HepG2 (cell line): Measurements from ENCODE around the gene HOXC4. TPM values are rescaled to one million over a fixed set of nuclear protein-coding genes. Genes with fewer than 3 reads are reported as not detected.

ENCODE experiments used
- ATAC-seq: fragments of 200-7000 bp; cut with Tn5 transposase; 3 replicates; pipeline ENCODE4 v1.9.1; 2020; ENCODE audit warnings: mild to moderate bottlenecking, moderate library complexity
- BruUV-seq: library from RNA; stranded (reverse); fragments of 400-500 nt; replicated peaks from 2 replicates; lab custom pipeline; 2021; lab: Mats Ljungman, UMichigan
- CTCF ChIA-PET: fragments of 300-600 bp; formaldehyde crosslinking; extraction: SDS; loops from one replicate; lab custom pipeline; 2021; ENCODE audit warnings: low total read pairs, inconsistent platforms, low intra/inter-chr PET ratio; lab: Yijun Ruan, JAX
- POLR2A ChIA-PET: fragments of 350-600 bp; sonication (Branson Sonifier 250); formaldehyde crosslinking; loops from one replicate; lab custom pipeline; 2020; ENCODE audit warnings: antibody characterized with exemption, inconsistent platforms; lab: Yijun Ruan, JAX
- DNase-seq: peaks from one replicate; pipeline ENCODE4 v3.0.0-alpha.2; 2015; ENCODE audit warnings: low spot score
- FAIRE-seq: peaks from 3 replicates; lab custom pipeline; 2011; peaks lifted over from hg19 to GRCh38; lab: Jason Lieb, UNC
- H2AFZ ChIP-seq: one replicate; pipeline ENCODE4 v1.6.1; 2011; ENCODE audit warnings: low read length, inconsistent platforms
- H3K27ac ChIP-seq: fragments of 300-600 bp; 3 replicates; pipeline ENCODE4 v1.8.0; 2011; ENCODE audit warnings: mixed run types, mild to moderate bottlenecking, mixed read lengths, low read length, inconsistent platforms; ENCODE audit not compliant: insufficient read depth; ENCODE audit errors: extremely low read length
- H3K27me3 ChIP-seq, 2 experiments: fragments of 200-600 bp in 1 of 2; 2 replicates in 1 of 2; 3 replicates in 1 of 2; pipeline versions ENCODE4 v1.6.0 to v1.8.0; 2011; ENCODE audit warnings: low read length in 2 of 2, mild to moderate bottlenecking in 2 of 2, moderate library complexity in 2 of 2, inconsistent platforms in 1 of 2; ENCODE audit not compliant: insufficient read depth in 2 of 2, control insufficient read depth in 1 of 2
- H3K36me3 ChIP-seq, 2 experiments: fragments of 200-600 bp in 1 of 2; replicated peaks in 1 of 2; 2 replicates in 1 of 2; 3 replicates in 1 of 2; pipeline versions ENCODE4 v1.5.1 to v1.8.0; 2011; ENCODE audit warnings: low read length in 2 of 2, inconsistent platforms in 1 of 2; ENCODE audit not compliant: insufficient read depth in 2 of 2, control insufficient read depth in 1 of 2
- H3K4me1 ChIP-seq: 2 replicates; pipeline ENCODE4 v1.5.1; 2012; ENCODE audit warnings: low read length, inconsistent platforms; ENCODE audit not compliant: insufficient read depth
- H3K4me2 ChIP-seq: 2 replicates; pipeline ENCODE4 v1.6.0; 2011; ENCODE audit warnings: low read depth, low read length, inconsistent platforms
- H3K4me3 ChIP-seq, 3 experiments: fragments of 200-600 bp in 1 of 3; sonication (generic), shearing (Covaris generic) in 1 of 3; replicated peaks in 1 of 3; 2 replicates each; pipeline ENCODE4 v1.5.1; 2011 to 2016; ENCODE audit warnings: low read length in 3 of 3, inconsistent platforms in 2 of 3, low read depth in 2 of 3, mild to moderate bottlenecking in 2 of 3, control low read depth in 1 of 3, mixed read lengths in 1 of 3; ENCODE audit not compliant: insufficient read depth in 1 of 3
- H3K79me2 ChIP-seq: one replicate; pipeline ENCODE4 v1.6.1; 2011; ENCODE audit warnings: low read length, inconsistent platforms; ENCODE audit not compliant: insufficient read depth
- H3K9ac ChIP-seq: 2 replicates; pipeline ENCODE4 v1.6.0; 2011; ENCODE audit warnings: mild to moderate bottlenecking, low read depth, low read length, inconsistent platforms; ENCODE audit not compliant: insufficient read depth
- H3K9me3 ChIP-seq: 2 replicates; pipeline ENCODE4 v1.5.1; 2012; ENCODE audit warnings: mild to moderate bottlenecking, low read length
- H4K20me1 ChIP-seq: 2 replicates; pipeline ENCODE4 v1.6.0; 2011; ENCODE audit warnings: inconsistent platforms, mild to moderate bottlenecking, low read length, moderate library complexity; ENCODE audit not compliant: insufficient read depth
- CBX2 ChIP-seq, 2 experiments: fragments of 200-600 bp in 1 of 2; sonication (generic); formaldehyde crosslinking in 1 of 2; IDR thresholded peaks; 2 replicates each; pipeline versions ENCODE4 v1.7.0 to v1.8.1; 2018 to 2022; ENCODE audit warnings: low read depth in 2 of 2, low read length in 1 of 2, mild to moderate bottlenecking in 1 of 2, missing genetic modification reagents in 1 of 2
- RNF2 ChIP-seq: fragments of 450-650 bp; conservative IDR thresholded peaks from 2 replicates; pipeline ENCODE4 v1.6.1; 2016; ENCODE audit warnings: low read depth
- SMAD1 ChIP-seq: sonication (generic); formaldehyde crosslinking; IDR thresholded peaks from 2 replicates; pipeline ENCODE4 v1.4.0; 2020; ENCODE audit warnings: missing genetic modification reagents, low read depth, mild to moderate bottlenecking, borderline replicate concordance
- ZFP36 ChIP-seq: fragments of 150-350 bp; IDR thresholded peaks from 2 replicates; pipeline ENCODE4 v1.6.1; 2018; ENCODE audit warnings: borderline replicate concordance, low read length, low read depth; ENCODE audit not compliant: partially characterized antibody
- WGBS: methylation state at CpG from one replicate; pipeline ENCODE4 v1.1.6; 2017; ENCODE audit warnings: low lambda C conversion rate; 5-methylcytosine and 5-hydroxymethylcytosine counted together
- in situ Hi-C: cut with HindIII; loops from 2 replicates; pipeline ENCODE4 v1.10.0; 2017; ENCODE audit warnings: low pct_unique_long_range_greater_than_20kb; ENCODE audit not compliant: extremely low pct_ligation_motif_present
- intact Hi-C: fragments of 100-400 bp; cut with micrococcal nuclease; formaldehyde crosslinking; loops from one replicate; pipeline ENCODE4 v1.10.0; 2022; ENCODE audit not compliant: unreplicated experiment
- polyA plus RNA-seq, 8 experiments: library from polyadenylated mRNA; depleted of rRNA in 3 of 8; stranded (reverse) in 7 of 8; unstranded in 1 of 8; fragments of >200 nt; fragmentation: Illumina TruSeq in 4 of 8; extraction: Trizol in 4 of 8; gene quantifications; 2 replicates each; pipeline versions ENCODE4 v1.2.1 to v1.2.3, GENCODE V29; 2011 to 2016; ENCODE audit warnings: low read depth in 4 of 8, missing spikeins in 1 of 8, mixed read lengths in 1 of 8; ENCODE audit not compliant: insufficient read depth in 1 of 8
- total RNA-seq, 5 experiments: library from RNA; depleted of rRNA; stranded (reverse); fragments of >200 nt; fragmentation: Illumina TruSeq; extraction: Trizol; gene quantifications; 2 replicates each; pipeline ENCODE4 v1.2.3, GENCODE V29; 2016; ENCODE audit warnings: low read depth in 1 of 5
- TF ChIP-seq, protein P1 (sequence below): IDR thresholded peaks from 2 replicates; pipeline ENCODE4 v1.6.1; 2012; ENCODE audit warnings: low read length, improper control_type of control experiment

HOXC4 gene
- total and polyA plus RNA-seq, 2 of the 13 experiments (the other 11 are each of a cell fraction or from before 2014, with no cell fraction given): not detected

GRCh38 chr12:54015018-54015931 lies 38.4 kb upstream of the HOXC4 start:
- no peak overlapping the region for H3K27ac ChIP-seq
- H3K4me1 ChIP-seq: peaks cover 16% of the 10 kb centered on the region
- no peak for FAIRE-seq

More at GRCh38 chr12:54015018-54015931, 38.4 kb upstream of the HOXC4 start:
- H3K4me2 ChIP-seq: no peak overlapping the region
- H3K36me3 ChIP-seq: no peaks in the 10 kb centered on the region
- peak; percentile 79 for TF ChIP-seq RNF2
- TF ChIP-seq, protein P1, sequence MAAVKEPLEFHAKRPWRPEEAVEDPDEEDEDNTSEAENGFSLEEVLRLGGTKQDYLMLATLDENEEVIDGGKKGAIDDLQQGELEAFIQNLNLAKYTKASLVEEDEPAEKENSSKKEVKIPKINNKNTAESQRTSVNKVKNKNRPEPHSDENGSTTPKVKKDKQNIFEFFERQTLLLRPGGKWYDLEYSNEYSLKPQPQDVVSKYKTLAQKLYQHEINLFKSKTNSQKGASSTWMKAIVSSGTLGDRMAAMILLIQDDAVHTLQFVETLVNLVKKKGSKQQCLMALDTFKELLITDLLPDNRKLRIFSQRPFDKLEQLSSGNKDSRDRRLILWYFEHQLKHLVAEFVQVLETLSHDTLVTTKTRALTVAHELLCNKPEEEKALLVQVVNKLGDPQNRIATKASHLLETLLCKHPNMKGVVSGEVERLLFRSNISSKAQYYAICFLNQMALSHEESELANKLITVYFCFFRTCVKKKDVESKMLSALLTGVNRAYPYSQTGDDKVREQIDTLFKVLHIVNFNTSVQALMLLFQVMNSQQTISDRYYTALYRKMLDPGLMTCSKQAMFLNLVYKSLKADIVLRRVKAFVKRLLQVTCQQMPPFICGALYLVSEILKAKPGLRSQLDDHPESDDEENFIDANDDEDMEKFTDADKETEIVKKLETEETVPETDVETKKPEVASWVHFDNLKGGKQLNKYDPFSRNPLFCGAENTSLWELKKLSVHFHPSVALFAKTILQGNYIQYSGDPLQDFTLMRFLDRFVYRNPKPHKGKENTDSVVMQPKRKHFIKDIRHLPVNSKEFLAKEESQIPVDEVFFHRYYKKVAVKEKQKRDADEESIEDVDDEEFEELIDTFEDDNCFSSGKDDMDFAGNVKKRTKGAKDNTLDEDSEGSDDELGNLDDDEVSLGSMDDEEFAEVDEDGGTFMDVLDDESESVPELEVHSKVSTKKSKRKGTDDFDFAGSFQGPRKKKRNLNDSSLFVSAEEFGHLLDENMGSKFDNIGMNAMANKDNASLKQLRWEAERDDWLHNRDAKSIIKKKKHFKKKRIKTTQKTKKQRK: no peak
- TF ChIP-seq SMAD1: no peak
- peak; percentile 74 for TF ChIP-seq ZFP36
- TF ChIP-seq CBX2 (IDR thresholded peaks at IDR 0.05; ENCODE audit: low read depth, low read length): 0 out of 2 replicates have a peak, but pooled peaks have one; percentile 66
- no peak for TF ChIP-seq CBX2 (CRISPR knock-in tag; IDR thresholded peaks at IDR 0.05; ENCODE audit: low read depth)
- TF ChIP-seq, all 625 proteins: peak for 3
- Histone ChIP-seq H4K20me1 (no peaks in the 10 kb centered on the region), H3K4me3 (no peak overlapping the region), H3K9me3 (no peaks in the 10 kb centered on the region), H2AFZ (no peak overlapping the region), H3K27me3 (peaks cover 12 to 62% of the 10 kb centered on the region in 2 experiments), H3K9ac (no peak overlapping the region), H3K79me2 (no peaks in the 10 kb centered on the region)
- ATAC-seq (no peak), DNase-seq (no peak)
- ChIA-PET CTCF (no interaction called here), POLR2A (no interaction called here)
- BruUV-seq: no TSS peak
- in situ Hi-C loops: loop anchor here (10.0 kb wide), 1 partner anchor 350 kb away; the partner anchor contains the start of gene GPR84
- intact Hi-C loops: no loop called here
- 27% methylated on average over 23 of the region's 23 CpGs for WGBS
